Hepatocyte (in vitro differentiated cells): ENCODE data around the gene MLX. TPM values are rescaled to one million over a fixed set of nuclear protein-coding genes. Genes with fewer than 3 reads are reported as not detected.

ENCODE experiments used
- DNase-seq: peaks from one replicate; pipeline ENCODE4 v3.0.0-alpha.2; 2016; ENCODE audit warnings: low spot score
- H2AFZ ChIP-seq: fragments of 200-600 bp; sonication (generic); 2 replicates; pipeline ENCODE4 v1.6.0; 2016; ENCODE audit warnings: antibody characterized with exemption, mild to moderate bottlenecking
- H3K27ac ChIP-seq: fragments of 200-600 bp; sonication (generic); 2 replicates; pipeline ENCODE4 v1.5.1; 2016; ENCODE audit warnings: mild to moderate bottlenecking
- H3K27me3 ChIP-seq: fragments of 200-600 bp; sonication (generic); 2 replicates; pipeline ENCODE4 v1.6.1; 2016
- H3K36me3 ChIP-seq: fragments of 200-600 bp; sonication (generic); replicated peaks from 2 replicates; pipeline ENCODE4 v1.5.1; 2016; ENCODE audit warnings: low read depth; ENCODE audit not compliant: insufficient read depth
- H3K4me1 ChIP-seq: fragments of 200-600 bp; sonication (generic); 2 replicates; pipeline ENCODE4 v1.5.1; 2016; ENCODE audit warnings: mild to moderate bottlenecking, moderate library complexity; ENCODE audit not compliant: insufficient read depth
- H3K4me2 ChIP-seq: fragments of 200-600 bp; sonication (generic); 2 replicates; pipeline ENCODE4 v1.6.0; 2016
- H3K4me3 ChIP-seq: fragments of 200-600 bp; sonication (generic); 2 replicates; pipeline ENCODE4 v1.5.1; 2016; ENCODE audit warnings: mild to moderate bottlenecking
- H3K79me2 ChIP-seq: fragments of 200-600 bp; sonication (generic); 2 replicates; pipeline ENCODE4 v1.6.0; 2017; ENCODE audit warnings: mild to moderate bottlenecking
- H3K9me2 ChIP-seq: fragments of 200-600 bp; sonication (generic); replicated peaks from 2 replicates; pipeline ENCODE4 v1.6.0; 2017; ENCODE audit warnings: mild to moderate bottlenecking; ENCODE audit not compliant: insufficient read depth
- H3K9me3 ChIP-seq: fragments of 200-600 bp; sonication (generic); 2 replicates; pipeline ENCODE4 v1.5.1; 2016; ENCODE audit warnings: low read depth, mild to moderate bottlenecking
- H4K20me1 ChIP-seq: fragments of 200-600 bp; sonication (generic); 2 replicates; pipeline ENCODE4 v1.6.0; 2016; ENCODE audit warnings: mild to moderate bottlenecking; ENCODE audit not compliant: insufficient read depth, poor library complexity, severe bottlenecking
- CTCF ChIP-seq: fragments of 200-600 bp; sonication (generic); IDR thresholded peaks from 2 replicates; pipeline ENCODE4 v1.5.1; 2016; ENCODE audit warnings: antibody characterized with exemption, mild to moderate bottlenecking; ENCODE audit not compliant: poor library complexity
- EZH2 ChIP-seq: fragments of 200-600 bp; sonication (generic); IDR thresholded peaks from 2 replicates; pipeline ENCODE4 v1.6.1; 2016; ENCODE audit warnings: antibody characterized with exemption, mild to moderate bottlenecking, borderline replicate concordance
- EZH2phosphoT487 ChIP-seq: fragments of 200-600 bp; sonication (generic); IDR thresholded peaks from one replicate; pipeline ENCODE4 v1.6.1; 2018; ENCODE audit warnings: antibody characterized with exemption, mild to moderate bottlenecking, low read depth, moderate library complexity; ENCODE audit not compliant: unreplicated experiment, severe bottlenecking
- WGBS: methylation state at CpG from one replicate; pipeline ENCODE4 v1.1.6; 2016; ENCODE audit warnings: low lambda C conversion rate; ENCODE audit errors: missing lambda C conversion rate; 5-methylcytosine and 5-hydroxymethylcytosine counted together
- polyA plus RNA-seq: library from polyadenylated mRNA; unstranded; fragments of >200 nt; fragmentation: Nextera tagmentation; extraction: Ambion mirVana; gene quantifications from 2 replicates; pipeline ENCODE4 v1.2.1, GENCODE V29; 2016
- total RNA-seq: library from RNA; depleted of rRNA; stranded (reverse); fragments of >200 nt; gene quantifications from 2 replicates; pipeline ENCODE4 v1.2.3, GENCODE V29; 2014

Gene MLX
- total and polyA plus RNA-seq, 2 experiments from 2014 or later, result 29.7 to 39.5 TPM

DNA sequence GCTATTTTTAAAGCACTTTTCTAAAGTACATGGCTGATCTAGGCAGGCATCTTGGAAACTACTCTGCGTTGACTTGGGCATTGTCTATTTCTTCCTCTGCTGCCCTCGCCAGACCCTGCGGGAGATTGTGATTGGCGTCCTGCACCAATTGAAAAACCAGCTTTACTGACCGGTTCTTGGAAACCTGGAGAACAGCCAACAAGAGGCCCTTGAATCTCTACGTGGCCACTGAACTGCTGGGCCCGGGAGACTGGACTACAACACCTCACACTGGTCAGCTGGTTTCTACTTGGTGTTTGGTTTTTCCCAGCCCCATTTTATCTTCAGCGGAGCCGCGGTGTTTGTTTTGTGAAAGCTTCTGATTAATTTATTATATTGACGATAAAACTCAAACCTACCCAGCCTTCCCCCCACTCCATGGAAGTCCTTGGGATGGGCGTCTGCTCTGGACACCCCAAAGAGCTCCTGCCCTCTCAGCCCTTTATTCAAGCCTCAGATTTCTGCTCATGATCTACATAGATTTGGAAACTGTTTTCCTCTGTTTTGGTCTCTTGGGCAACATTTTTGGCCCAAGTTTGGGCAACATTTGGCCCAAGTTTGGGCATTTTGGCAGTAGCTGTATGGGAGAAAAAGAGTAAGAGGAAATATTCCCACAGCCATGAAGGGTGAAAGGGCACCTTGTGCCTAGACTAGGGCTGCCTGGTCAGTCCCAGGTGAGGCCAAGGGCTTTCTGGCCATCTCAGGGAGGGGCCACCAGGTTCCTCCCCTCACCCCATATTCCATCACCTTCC is 4.7 kb downstream of the MLX start:
- H4K20me1 ChIP-seq, result no peaks in the 10 kb centered on the region
- H3K9me3 ChIP-seq, result no peaks in the 10 kb centered on the region
- H3K4me2 ChIP-seq, result no peak overlapping the region
- H3K27me3 ChIP-seq, result no peaks in the 10 kb centered on the region
- H2AFZ ChIP-seq, result no peak overlapping the region
- no peaks in the 10 kb centered on the region for H3K36me3 ChIP-seq
- TF ChIP-seq EZH2 (no peak), CTCF (no peak), EZH2phosphoT487 (no peak)
- peaks cover under 1% of the 10 kb centered on the region for H3K4me1 ChIP-seq
- H3K4me3 ChIP-seq, result no peak overlapping the region
- H3K9me2 ChIP-seq, result no peaks in the 10 kb centered on the region
- H3K27ac ChIP-seq, result no peak overlapping the region
- WGBS, result 89% methylated on average over 12 of the region's 12 CpGs
- no peak for DNase-seq
- H3K79me2 ChIP-seq, result peaks cover 35% of the 10 kb centered on the region

DNA sequence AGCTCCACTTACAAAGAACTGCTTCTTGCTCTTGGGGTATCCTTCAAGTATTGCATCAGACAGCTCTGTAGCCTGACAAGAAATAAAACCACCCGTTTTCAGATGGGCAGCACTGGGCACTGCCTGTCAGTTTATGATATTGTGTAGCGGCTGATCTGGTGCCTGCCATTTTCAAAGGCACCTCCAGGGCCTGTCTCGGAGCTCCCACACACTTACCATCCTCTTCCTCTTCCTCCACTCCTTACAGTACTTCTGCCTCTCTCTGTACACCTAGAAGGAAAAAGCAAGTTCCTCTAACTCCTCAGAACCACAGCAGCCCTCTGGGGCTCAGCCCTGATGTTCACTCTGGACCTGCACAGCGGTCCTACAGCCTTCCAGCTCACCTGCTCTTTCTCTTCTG is 6.2 kb downstream of the MLX start:
- WGBS, result 95% methylated on average over 4 of the region's 4 CpGs
- Histone ChIP-seq H3K9me3 (no peaks in the 10 kb centered on the region), H2AFZ (no peak overlapping the region), H3K36me3 (no peaks in the 10 kb centered on the region), H3K27me3 (no peaks in the 10 kb centered on the region), H3K9me2 (no peaks in the 10 kb centered on the region), H3K79me2 (peaks cover 24% of the 10 kb centered on the region), H3K4me2 (no peak overlapping the region), H3K27ac (no peak overlapping the region), H4K20me1 (no peaks in the 10 kb centered on the region), H3K4me3 (no peak overlapping the region), H3K4me1 (no peaks in the 10 kb centered on the region)
- TF ChIP-seq EZH2, result no peak
- TF ChIP-seq EZH2phosphoT487, result no peak
- no peak for TF ChIP-seq CTCF
- no peak for DNase-seq

DNA sequence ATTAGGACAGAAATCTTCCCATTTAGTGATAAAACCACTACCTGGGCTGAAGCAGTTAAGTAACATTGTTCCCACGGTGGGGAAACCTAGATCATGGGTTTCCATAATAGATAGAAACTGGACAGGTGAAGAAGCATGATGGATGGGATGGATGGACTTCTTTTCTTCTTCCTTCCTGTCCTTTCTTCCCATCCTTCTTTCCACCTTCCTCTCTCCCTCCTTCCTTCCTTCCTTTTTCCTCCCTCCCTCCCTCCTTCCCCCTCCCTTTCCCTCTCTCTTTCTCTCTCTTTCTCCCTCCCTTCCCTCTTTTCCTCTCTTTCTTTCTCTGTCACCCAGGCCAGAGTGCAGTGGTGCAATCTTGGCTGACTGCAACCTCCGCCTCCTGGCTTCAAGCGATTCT is 7.6 kb downstream of the MLX start:
- Histone ChIP-seq H4K20me1 (no peaks in the 10 kb centered on the region), H3K4me1 (peaks cover 4% of the 10 kb centered on the region), H3K4me3 (no peak overlapping the region), H3K36me3 (no peaks in the 10 kb centered on the region), H3K79me2 (peaks cover 17% of the 10 kb centered on the region), H3K27ac (no peak overlapping the region), H3K9me2 (no peaks in the 10 kb centered on the region), H3K27me3 (no peaks in the 10 kb centered on the region), H3K4me2 (no peak overlapping the region), H3K9me3 (no peaks in the 10 kb centered on the region), H2AFZ (no peak overlapping the region)
- 82% methylated on average over 3 of the region's 3 CpGs for WGBS
- TF ChIP-seq EZH2phosphoT487, result no peak
- no peak for TF ChIP-seq CTCF
- TF ChIP-seq EZH2, result no peak
- DNase-seq, result no peak
